Measurements from ENCODE around the gene KCNK15. TPM values are rescaled to one million over a fixed set of nuclear protein-coding genes. Genes with fewer than 3 reads are reported as not detected.

The KCNK15 gene
- total and polyA plus RNA-seq, 3 donors from 2014 or later: 4.4 to 23.4 (median 16.9) TPM

GRCh38 chr20:44800391-44801046 is 54.9 kb downstream of the KCNK15 start:
- intact Hi-C loops (cut with DNase I; ENCODE audit: low total_unique reads): no loop called here
- H3K4me1 ChIP-seq: peaks cover 19% of the 10 kb centered on the region
- 73 to 77% methylated on average over 8 of the region's 8 CpGs for WGBS, 2 donors
- no peaks in the 10 kb centered on the region for H3K36me3 ChIP-seq (ENCODE audit: low read depth, missing control alignments)
- DNase-seq: no peak
- H3K27me3 ChIP-seq: no peaks in the 10 kb centered on the region
- H3K27ac ChIP-seq: no peak overlapping the region
- TF ChIP-seq POLR2A (IDR thresholded peaks at IDR 0.05): no peak
- TF ChIP-seq, protein P1, sequence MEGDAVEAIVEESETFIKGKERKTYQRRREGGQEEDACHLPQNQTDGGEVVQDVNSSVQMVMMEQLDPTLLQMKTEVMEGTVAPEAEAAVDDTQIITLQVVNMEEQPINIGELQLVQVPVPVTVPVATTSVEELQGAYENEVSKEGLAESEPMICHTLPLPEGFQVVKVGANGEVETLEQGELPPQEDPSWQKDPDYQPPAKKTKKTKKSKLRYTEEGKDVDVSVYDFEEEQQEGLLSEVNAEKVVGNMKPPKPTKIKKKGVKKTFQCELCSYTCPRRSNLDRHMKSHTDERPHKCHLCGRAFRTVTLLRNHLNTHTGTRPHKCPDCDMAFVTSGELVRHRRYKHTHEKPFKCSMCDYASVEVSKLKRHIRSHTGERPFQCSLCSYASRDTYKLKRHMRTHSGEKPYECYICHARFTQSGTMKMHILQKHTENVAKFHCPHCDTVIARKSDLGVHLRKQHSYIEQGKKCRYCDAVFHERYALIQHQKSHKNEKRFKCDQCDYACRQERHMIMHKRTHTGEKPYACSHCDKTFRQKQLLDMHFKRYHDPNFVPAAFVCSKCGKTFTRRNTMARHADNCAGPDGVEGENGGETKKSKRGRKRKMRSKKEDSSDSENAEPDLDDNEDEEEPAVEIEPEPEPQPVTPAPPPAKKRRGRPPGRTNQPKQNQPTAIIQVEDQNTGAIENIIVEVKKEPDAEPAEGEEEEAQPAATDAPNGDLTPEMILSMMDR (IDR thresholded peaks at IDR 0.05): no peak
- no peak overlapping the region for H3K4me3 ChIP-seq
- no peaks in the 10 kb centered on the region for H3K9me3 ChIP-seq

Other genes with a start within 250 kb of the KCNK15 start
- gene SERINC3, start 223.8 kb upstream of the KCNK15 start, total RNA-seq: 100 to 1,000 TPM; 163 to 181 TPM
- gene SERINC3, start 223.8 kb upstream of the KCNK15 start, polyA plus RNA-seq (ENCODE audit: insufficient read depth, low read depth, low replicate concordance): 263 TPM
- gene PKIG, start 163.3 kb upstream of the KCNK15 start, total RNA-seq: 10 to 100 TPM; 66.6 to 70.4 TPM
- 180 TPM for gene PKIG, start 163.3 kb upstream of the KCNK15 start, polyA plus RNA-seq (ENCODE audit: insufficient read depth, low read depth, low replicate concordance)
- 10 to 100 TPM; 10.0 to 11.2 TPM for gene ADA, start 94.2 kb upstream of the KCNK15 start, total RNA-seq
- 8.2 TPM for gene ADA, start 94.2 kb upstream of the KCNK15 start, polyA plus RNA-seq (ENCODE audit: insufficient read depth, low read depth, low replicate concordance)
- 100 to 1,000 TPM in 1 of 2 donors, 10 to 100 TPM in 1; 37.0 to 152 TPM for gene CCN5, start 30.5 kb upstream of the KCNK15 start, total RNA-seq
- gene CCN5, start 30.5 kb upstream of the KCNK15 start, polyA plus RNA-seq (ENCODE audit: insufficient read depth, low read depth, low replicate concordance): 52.0 TPM
- gene RIMS4, start 64.7 kb downstream of the KCNK15 start, total RNA-seq: 10 to 100 TPM; 29.7 to 72.1 TPM
- 32.1 TPM for gene RIMS4, start 64.7 kb downstream of the KCNK15 start, polyA plus RNA-seq (ENCODE audit: insufficient read depth, low read depth, low replicate concordance)
- gene YWHAB, start 139.8 kb downstream of the KCNK15 start, total RNA-seq: 100 to 1,000 TPM; 106 to 127 TPM
- 125 TPM for gene YWHAB, start 139.8 kb downstream of the KCNK15 start, polyA plus RNA-seq (ENCODE audit: insufficient read depth, low read depth, low replicate concordance)
- 10 to 100 TPM; 59.2 to 71.7 TPM for gene PABPC1L, start 164.2 kb downstream of the KCNK15 start, total RNA-seq
- gene PABPC1L, start 164.2 kb downstream of the KCNK15 start, polyA plus RNA-seq (ENCODE audit: insufficient read depth, low read depth, low replicate concordance): 27.9 TPM
- gene TOMM34, start 214.5 kb downstream of the KCNK15 start, total RNA-seq: 100 to 1,000 TPM; 212 to 246 TPM
- 263 TPM for gene TOMM34, start 214.5 kb downstream of the KCNK15 start, polyA plus RNA-seq (ENCODE audit: insufficient read depth, low read depth, low replicate concordance)
- gene STK4, start 220.6 kb downstream of the KCNK15 start, total RNA-seq: 10 to 100 TPM; 39.6 to 42.7 TPM
- gene STK4, start 220.6 kb downstream of the KCNK15 start, polyA plus RNA-seq (ENCODE audit: insufficient read depth, low read depth, low replicate concordance): 24.9 TPM

All from testis (tissue), 3 donors.